ENCODE data around the gene LRRC55.

GRCh38 chr11:57164317-57164716 lies 17.4 kb upstream of the LRRC55 start:
- TF ChIP-seq CTCF (IDR thresholded peaks at IDR 0.05; ENCODE audit: low read length), result no peak
- TF ChIP-seq EZH2phosphoT487 (IDR thresholded peaks at IDR 0.05; ENCODE audit: low read length), result no peak

Measured in MM.1S (cell line).